Panc1 (cell line): ENCODE data around the gene HOXA9. TPM values are rescaled to one million over a fixed set of nuclear protein-coding genes. Genes with fewer than 3 reads are reported as not detected.

Experiments
- ATAC-seq: fragments of 200-7000 bp; cut with Tn5 transposase; 2 replicates; pipeline ENCODE4 v1.9.1; 2020; ENCODE audit warnings: mild to moderate bottlenecking, moderate library complexity
- BruUV-seq: library from RNA; stranded (reverse); fragments of 400-500 nt; replicated peaks from 2 replicates; lab custom pipeline; 2021; lab: Mats Ljungman, UMichigan
- CTCF ChIA-PET: fragments of 300-600 bp; sonication (Branson Sonifier 250); formaldehyde crosslinking; loops from one replicate; lab custom pipeline; 2022; ENCODE audit warnings: antibody characterized with exemption; lab: Charles Lee
- POLR2A ChIA-PET: fragments of 300-600 bp; sonication (Branson Sonifier 250); formaldehyde crosslinking; loops from one replicate; lab custom pipeline; 2022; ENCODE audit warnings: antibody characterized with exemption; lab: Charles Lee
- DNase-seq: peaks from one replicate; pipeline ENCODE4 v3.0.0-alpha.2; 2010; ENCODE audit warnings: low read depth, low spot score
- H3K27ac ChIP-seq: 2 replicates; pipeline ENCODE4 v1.5.1; 2011; ENCODE audit warnings: mild to moderate bottlenecking, low read length, inconsistent platforms
- H3K27me3 ChIP-seq: fragments of 200-500 bp; sonication (Bioruptor generic); 2 replicates; pipeline ENCODE4 v1.6.0; 2014; ENCODE audit warnings: low read length, inconsistent platforms; ENCODE audit not compliant: control insufficient read depth, insufficient read depth
- H3K36me3 ChIP-seq: fragments of 200-500 bp; sonication (Bioruptor generic); 2 replicates; pipeline ENCODE4 v1.5.1; 2014; ENCODE audit warnings: inconsistent platforms, mild to moderate bottlenecking, low read length, moderate library complexity; ENCODE audit not compliant: control insufficient read depth, insufficient read depth
- H3K4me1 ChIP-seq: 2 replicates; pipeline ENCODE4 v1.5.1; 2011; ENCODE audit warnings: inconsistent platforms, mild to moderate bottlenecking, low read length, moderate library complexity; ENCODE audit not compliant: control insufficient read depth, insufficient read depth
- H3K4me3 ChIP-seq, 2 experiments: 2 replicates each; pipeline ENCODE4 v1.5.1; 2011 to 2012; ENCODE audit warnings: low read depth in 2 of 2, low read length in 2 of 2, mild to moderate bottlenecking in 2 of 2, inconsistent platforms in 1 of 2, moderate library complexity in 1 of 2
- H3K9me3 ChIP-seq: fragments of 200-500 bp; sonication (Bioruptor generic); 2 replicates; pipeline ENCODE4 v1.5.1; 2014; ENCODE audit warnings: low read depth, mild to moderate bottlenecking, inconsistent platforms, low read length, moderate library complexity; ENCODE audit not compliant: control insufficient read depth, insufficient read depth
- POLR2AphosphoS5 ChIP-seq: IDR thresholded peaks from 2 replicates; pipeline ENCODE4 v1.6.1; 2012; ENCODE audit warnings: mild to moderate bottlenecking, low read depth, low read length, moderate library complexity
- SIN3A ChIP-seq: IDR thresholded peaks from 2 replicates; pipeline ENCODE4 v1.6.1; 2012; ENCODE audit warnings: low read depth, mild to moderate bottlenecking, low read length, moderate library complexity, borderline replicate concordance; ENCODE audit not compliant: insufficient read depth
- TCF7L2 ChIP-seq: IDR thresholded peaks from 2 replicates; pipeline ENCODE4 v1.6.1; 2011; ENCODE audit warnings: mild to moderate bottlenecking, low read depth, low read length, inconsistent platforms
- in situ Hi-C: cut with HindIII; loops from 2 replicates; pipeline ENCODE4 v1.10.0; 2016; ENCODE audit warnings: low sequenced_read_pairs, low pct_unique_long_range_greater_than_20kb
- intact Hi-C: fragments of 100-400 bp; cut with micrococcal nuclease; formaldehyde crosslinking; loops from one replicate; pipeline ENCODE4 v1.10.0; 2022; ENCODE audit not compliant: unreplicated experiment
- total RNA-seq: library from RNA; stranded (reverse); gene quantifications from one replicate; pipeline ENCODE4 v1.2.1, GENCODE V29; 2021; ENCODE audit not compliant: unreplicated experiment
- TF ChIP-seq, protein P1 (sequence below), 2 experiments: IDR thresholded peaks; 2 replicates each; pipeline ENCODE4 v1.6.1; 2011 to 2012; ENCODE audit warnings: low read depth in 2 of 2, control low read depth in 1 of 2, low read length in 1 of 2, mild to moderate bottlenecking in 1 of 2, moderate library complexity in 1 of 2; ENCODE audit not compliant: insufficient read depth in 1 of 2
- TF ChIP-seq, protein P2 (sequence below): fragments of 450-650 bp; IDR thresholded peaks from 2 replicates; pipeline ENCODE4 v1.5.1; 2017; ENCODE audit warnings: mild to moderate bottlenecking

HOXA9 gene
- total RNA-seq, 1 experiment from 2014 or later = not detected

DNA sequence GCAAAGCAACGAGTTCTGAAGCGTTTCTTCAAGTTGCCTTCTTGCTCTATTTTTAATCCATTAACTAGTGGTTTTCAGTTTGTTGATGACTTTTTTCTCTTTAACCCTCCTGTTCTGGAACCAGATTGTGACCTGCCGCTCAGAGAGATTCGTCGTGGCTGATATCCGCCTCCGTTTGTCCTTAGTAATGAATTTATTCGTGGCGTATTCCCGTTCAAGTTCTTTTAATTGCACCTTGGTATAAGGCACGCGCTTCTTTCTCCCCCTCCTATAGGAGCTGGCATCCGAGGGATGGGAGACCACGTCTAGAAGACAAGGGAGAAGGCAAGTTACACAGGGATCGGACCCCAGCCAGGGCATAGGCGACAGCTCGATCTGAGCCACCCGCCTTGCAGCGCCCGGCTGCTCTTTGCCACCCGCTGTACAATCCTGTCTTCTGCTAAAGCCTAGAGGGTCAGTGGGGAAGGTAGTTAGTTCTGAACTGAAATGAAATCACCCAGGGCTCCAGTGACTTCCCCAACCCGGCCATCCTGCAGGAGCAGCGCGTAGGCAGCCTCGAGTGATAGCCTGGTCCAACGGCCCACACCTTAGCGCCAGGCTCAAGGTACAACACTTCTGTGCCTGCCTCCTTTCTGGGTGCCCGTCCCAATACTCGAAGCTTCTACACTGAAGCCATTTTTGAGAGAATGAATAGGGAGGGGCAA, 33.0 kb upstream of the HOXA9 start:
- TF ChIP-seq TCF7L2 (no peak), POLR2AphosphoS5 (no peak), SIN3A (no peak)
- TF ChIP-seq, protein P1, sequence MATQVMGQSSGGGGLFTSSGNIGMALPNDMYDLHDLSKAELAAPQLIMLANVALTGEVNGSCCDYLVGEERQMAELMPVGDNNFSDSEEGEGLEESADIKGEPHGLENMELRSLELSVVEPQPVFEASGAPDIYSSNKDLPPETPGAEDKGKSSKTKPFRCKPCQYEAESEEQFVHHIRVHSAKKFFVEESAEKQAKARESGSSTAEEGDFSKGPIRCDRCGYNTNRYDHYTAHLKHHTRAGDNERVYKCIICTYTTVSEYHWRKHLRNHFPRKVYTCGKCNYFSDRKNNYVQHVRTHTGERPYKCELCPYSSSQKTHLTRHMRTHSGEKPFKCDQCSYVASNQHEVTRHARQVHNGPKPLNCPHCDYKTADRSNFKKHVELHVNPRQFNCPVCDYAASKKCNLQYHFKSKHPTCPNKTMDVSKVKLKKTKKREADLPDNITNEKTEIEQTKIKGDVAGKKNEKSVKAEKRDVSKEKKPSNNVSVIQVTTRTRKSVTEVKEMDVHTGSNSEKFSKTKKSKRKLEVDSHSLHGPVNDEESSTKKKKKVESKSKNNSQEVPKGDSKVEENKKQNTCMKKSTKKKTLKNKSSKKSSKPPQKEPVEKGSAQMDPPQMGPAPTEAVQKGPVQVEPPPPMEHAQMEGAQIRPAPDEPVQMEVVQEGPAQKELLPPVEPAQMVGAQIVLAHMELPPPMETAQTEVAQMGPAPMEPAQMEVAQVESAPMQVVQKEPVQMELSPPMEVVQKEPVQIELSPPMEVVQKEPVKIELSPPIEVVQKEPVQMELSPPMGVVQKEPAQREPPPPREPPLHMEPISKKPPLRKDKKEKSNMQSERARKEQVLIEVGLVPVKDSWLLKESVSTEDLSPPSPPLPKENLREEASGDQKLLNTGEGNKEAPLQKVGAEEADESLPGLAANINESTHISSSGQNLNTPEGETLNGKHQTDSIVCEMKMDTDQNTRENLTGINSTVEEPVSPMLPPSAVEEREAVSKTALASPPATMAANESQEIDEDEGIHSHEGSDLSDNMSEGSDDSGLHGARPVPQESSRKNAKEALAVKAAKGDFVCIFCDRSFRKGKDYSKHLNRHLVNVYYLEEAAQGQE (IDR thresholded peaks at IDR 0.05; ENCODE audit: insufficient read depth in 1 of 2, low read depth in 2 of 2, low read length in 1 of 2) = no peak
- TF ChIP-seq, protein P2, sequence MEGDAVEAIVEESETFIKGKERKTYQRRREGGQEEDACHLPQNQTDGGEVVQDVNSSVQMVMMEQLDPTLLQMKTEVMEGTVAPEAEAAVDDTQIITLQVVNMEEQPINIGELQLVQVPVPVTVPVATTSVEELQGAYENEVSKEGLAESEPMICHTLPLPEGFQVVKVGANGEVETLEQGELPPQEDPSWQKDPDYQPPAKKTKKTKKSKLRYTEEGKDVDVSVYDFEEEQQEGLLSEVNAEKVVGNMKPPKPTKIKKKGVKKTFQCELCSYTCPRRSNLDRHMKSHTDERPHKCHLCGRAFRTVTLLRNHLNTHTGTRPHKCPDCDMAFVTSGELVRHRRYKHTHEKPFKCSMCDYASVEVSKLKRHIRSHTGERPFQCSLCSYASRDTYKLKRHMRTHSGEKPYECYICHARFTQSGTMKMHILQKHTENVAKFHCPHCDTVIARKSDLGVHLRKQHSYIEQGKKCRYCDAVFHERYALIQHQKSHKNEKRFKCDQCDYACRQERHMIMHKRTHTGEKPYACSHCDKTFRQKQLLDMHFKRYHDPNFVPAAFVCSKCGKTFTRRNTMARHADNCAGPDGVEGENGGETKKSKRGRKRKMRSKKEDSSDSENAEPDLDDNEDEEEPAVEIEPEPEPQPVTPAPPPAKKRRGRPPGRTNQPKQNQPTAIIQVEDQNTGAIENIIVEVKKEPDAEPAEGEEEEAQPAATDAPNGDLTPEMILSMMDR = no peak
- ATAC-seq (no peak), DNase-seq (no peak)
- Histone ChIP-seq H3K4me3 (no peak overlapping the region), H3K27me3 (no peaks in the 10 kb centered on the region; the same call in 1 of the 2 replicates), H3K4me1 (peaks cover 17% of the 10 kb centered on the region), H3K27ac (no peak overlapping the region), H3K36me3 (peaks cover 2% of the 10 kb centered on the region; the same call in 1 of the 2 replicates), H3K9me3 (no peaks in the 10 kb centered on the region)
- intact Hi-C loops (loop anchor here (5.0 kb wide), 3 partner anchors 409 to 899 kb away; no protein-coding TSS in a partner anchor), in situ Hi-C loops (no loop called here)
- POLR2A ChIA-PET = no interaction called here
- no TSS peak for BruUV-seq
- CTCF ChIA-PET = interaction anchor here (1.4 kb wide), 1 partner anchor 12 kb away, joined by 3 read pairs; no protein-coding TSS in a partner anchor

DNA sequence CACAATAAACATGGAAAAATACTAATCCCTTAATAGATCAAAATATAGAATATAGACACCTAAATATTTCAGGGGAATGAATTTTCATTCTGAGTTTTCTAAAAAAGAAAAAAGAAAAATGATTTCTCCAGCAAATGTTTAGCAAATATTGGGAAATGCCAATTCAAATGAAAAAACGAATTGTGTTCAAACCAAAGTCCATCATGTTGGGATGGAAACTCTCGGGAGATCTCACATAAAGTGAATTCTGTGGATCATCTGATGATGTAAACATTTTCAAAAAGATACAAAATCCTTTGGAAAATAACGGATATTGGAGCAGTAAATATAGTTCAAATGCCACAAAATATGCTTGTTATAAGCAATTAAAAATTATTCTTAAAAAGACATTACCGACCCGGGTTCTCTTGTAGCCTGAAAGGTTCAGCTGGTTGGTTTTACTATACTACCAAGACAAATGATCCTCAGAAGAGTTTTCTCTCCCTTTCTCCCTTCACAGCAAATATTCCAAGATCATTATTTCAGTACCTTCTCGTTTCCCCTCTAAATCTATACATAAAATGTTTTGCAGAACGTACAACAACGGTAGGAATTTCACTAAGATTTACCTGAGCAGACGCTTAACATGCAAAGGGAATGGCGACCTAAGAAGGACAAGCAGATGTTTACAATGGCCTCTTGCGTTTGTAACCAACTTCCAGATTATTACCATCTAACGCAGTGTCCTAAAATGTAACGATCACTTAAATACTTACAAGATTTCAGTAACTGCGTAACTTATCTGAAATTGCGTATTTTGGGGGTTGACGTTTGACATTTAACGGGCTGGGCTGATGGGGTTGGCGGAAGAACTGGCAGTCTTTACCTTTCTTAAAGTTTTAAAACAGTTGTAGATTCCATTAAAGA, 32.1 kb upstream of the HOXA9 start:
- in situ Hi-C loops = no loop called here
- H3K4me3 ChIP-seq = no peak overlapping the region
- DNase-seq = no peak
- ChIA-PET CTCF (interaction anchor here (0.5 kb wide), 1 partner anchor 452 kb away, joined by 5 read pairs; no protein-coding TSS in a partner anchor), POLR2A (no interaction called here)
- H3K36me3 ChIP-seq = peaks cover 2% of the 10 kb centered on the region; the same call in 1 of the 2 replicates
- H3K4me1 ChIP-seq = peaks cover 17% of the 10 kb centered on the region
- no TSS peak for BruUV-seq
- no peaks in the 10 kb centered on the region; the same call in 1 of the 2 replicates for H3K27me3 ChIP-seq
- TF ChIP-seq SIN3A = no peak
- TF ChIP-seq, protein P2 = no peak
- no peak for TF ChIP-seq POLR2AphosphoS5
- TF ChIP-seq, protein P1 (IDR thresholded peaks at IDR 0.05; ENCODE audit: insufficient read depth in 1 of 2, low read depth in 2 of 2, low read length in 1 of 2) = no peak
- TF ChIP-seq TCF7L2 = no peak
- H3K9me3 ChIP-seq = no peaks in the 10 kb centered on the region
- no peak for ATAC-seq
- H3K27ac ChIP-seq = no peak overlapping the region
- intact Hi-C loops = loop anchor here (2.0 to 5.0 kb wide), 5 partner anchors 379 to 900 kb away; no protein-coding TSS in a partner anchor
